Ectodermal cell (in vitro differentiated cells): Measurements from ENCODE around the gene KCNJ5.
A peak's percentile ranks its signal among the peaks of the same experiment; 100 is the strongest.

ENCODE experiments used
- H3K27ac ChIP-seq: 2 replicates; pipeline ENCODE4 v1.7.0; 2013; ENCODE audit warnings: mild to moderate bottlenecking, low read depth, low read length; ENCODE audit not compliant: insufficient read depth, poor library complexity, severe bottlenecking
- H3K27me3 ChIP-seq: 2 replicates; pipeline ENCODE4 v1.7.0; 2013; ENCODE audit warnings: mild to moderate bottlenecking, low read length; ENCODE audit not compliant: insufficient read depth, control insufficient read depth, poor library complexity, severe bottlenecking
- H3K36me3 ChIP-seq: one replicate; pipeline ENCODE4 v1.7.0; 2013; ENCODE audit warnings: low read length; ENCODE audit not compliant: control insufficient read depth, insufficient read depth
- H3K4me1 ChIP-seq: one replicate; pipeline ENCODE4 v1.7.0; 2013; ENCODE audit warnings: low read length; ENCODE audit not compliant: control insufficient read depth, insufficient read depth
- H3K4me3 ChIP-seq: 2 replicates; pipeline ENCODE4 v1.7.0; 2013; ENCODE audit warnings: low read depth, low read length, control low read depth; ENCODE audit not compliant: insufficient read depth
- H3K9me3 ChIP-seq: 2 replicates; pipeline ENCODE4 v1.7.0; 2013; ENCODE audit warnings: mild to moderate bottlenecking, low read length, moderate library complexity; ENCODE audit not compliant: control insufficient read depth
- WGBS, 2 experiments: methylation state at CpG; one replicate each; pipeline ENCODE4 v1.1.7; 2013; ENCODE audit warnings: missing lambda C conversion rate in 2 of 2; 5-methylcytosine and 5-hydroxymethylcytosine counted together

KCNJ5 gene

DNA sequence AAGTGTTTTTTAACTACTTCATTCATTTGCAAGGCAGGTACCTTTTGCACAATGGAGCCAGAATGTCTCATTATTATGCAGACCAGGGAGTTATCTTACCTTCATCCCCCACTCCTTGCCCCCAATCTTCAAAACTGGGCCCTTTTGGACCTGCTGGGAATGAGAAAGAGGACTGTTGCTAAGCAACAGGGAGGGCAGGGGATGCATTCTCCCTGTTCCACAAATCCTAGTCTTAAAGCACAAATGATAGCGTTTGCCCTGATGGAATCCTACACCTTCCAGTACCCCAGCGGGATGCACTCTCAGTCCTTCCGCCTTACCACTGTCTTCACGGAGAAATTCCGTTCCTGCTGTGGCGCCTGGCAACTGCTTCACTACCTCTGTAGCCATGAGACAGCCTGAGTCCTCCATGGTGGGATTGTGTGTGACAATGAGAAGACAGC is 20.0 kb upstream of the KCNJ5 start:
- WGBS, 2 experiments: 14 to 15% methylated on average over 6 of the region's 6 CpGs
- H3K4me3 ChIP-seq: peak overlapping the region; percentile 12
- H3K27ac ChIP-seq: peak overlapping the region; percentile 74

DNA sequence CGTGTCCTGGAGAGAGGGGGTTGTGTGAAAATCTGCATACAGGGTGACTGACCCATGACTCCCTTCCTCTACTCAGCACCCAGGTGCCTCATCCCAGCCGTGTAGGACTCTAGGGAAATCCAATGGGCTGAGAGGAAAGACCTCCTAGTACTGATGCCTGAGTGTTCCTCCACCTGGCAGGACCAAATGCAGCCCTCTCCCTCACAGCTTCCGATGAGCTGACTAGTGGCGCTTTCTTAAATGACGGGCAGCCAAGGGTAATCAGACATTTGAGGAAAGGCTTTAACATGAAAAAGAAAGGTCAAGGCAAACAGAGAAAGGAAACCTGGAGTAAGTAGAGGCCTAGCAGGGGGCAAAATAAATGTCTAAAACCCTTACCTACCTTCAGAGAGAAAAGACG is 19.1 kb upstream of the KCNJ5 start:
- no peaks in the 10 kb centered on the region for H3K36me3 ChIP-seq
- WGBS, 2 experiments: 40 to 54% methylated on average over 5 to 6 of the region's 6 CpGs
- no peaks in the 10 kb centered on the region for H3K9me3 ChIP-seq
- H3K27me3 ChIP-seq: no peaks in the 10 kb centered on the region
- no peak overlapping the region for H3K27ac ChIP-seq
- no peak overlapping the region for H3K4me3 ChIP-seq
- H3K4me1 ChIP-seq: peaks cover 24% of the 10 kb centered on the region

More for the DNA sequence above, 20.0 kb upstream of the KCNJ5 start:
- no peaks in the 10 kb centered on the region for H3K36me3 ChIP-seq
- no peaks in the 10 kb centered on the region for H3K9me3 ChIP-seq
- no peaks in the 10 kb centered on the region for H3K27me3 ChIP-seq
- H3K4me1 ChIP-seq: peaks cover 24% of the 10 kb centered on the region

DNA sequence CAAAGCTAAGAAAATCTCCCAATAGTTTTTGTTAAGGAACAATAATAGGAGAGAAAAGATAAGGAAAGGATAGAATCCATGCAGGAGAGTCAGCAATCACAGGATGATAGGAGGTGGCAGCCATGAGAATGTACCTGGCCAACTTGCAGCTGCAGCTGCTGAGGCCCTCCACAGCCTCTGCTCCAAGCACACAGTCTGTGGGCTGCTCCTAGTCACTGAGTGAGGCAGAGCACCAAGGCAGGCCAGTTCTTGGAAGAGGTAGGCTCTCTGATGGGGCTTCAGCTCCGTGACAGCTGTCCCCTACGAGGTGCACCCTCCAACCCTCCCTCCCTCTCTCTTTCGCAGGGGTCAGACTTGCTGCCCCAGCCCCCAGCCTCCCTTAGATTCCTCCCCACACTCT is 18.6 kb upstream of the KCNJ5 start:
- Histone ChIP-seq H3K27ac (no peak overlapping the region), H3K4me1 (peaks cover 24% of the 10 kb centered on the region), H3K36me3 (no peaks in the 10 kb centered on the region), H3K27me3 (no peaks in the 10 kb centered on the region), H3K9me3 (no peaks in the 10 kb centered on the region), H3K4me3 (no peak overlapping the region)
- WGBS, 2 experiments: 49 to 51% methylated on average over 3 of the region's 3 CpGs

DNA sequence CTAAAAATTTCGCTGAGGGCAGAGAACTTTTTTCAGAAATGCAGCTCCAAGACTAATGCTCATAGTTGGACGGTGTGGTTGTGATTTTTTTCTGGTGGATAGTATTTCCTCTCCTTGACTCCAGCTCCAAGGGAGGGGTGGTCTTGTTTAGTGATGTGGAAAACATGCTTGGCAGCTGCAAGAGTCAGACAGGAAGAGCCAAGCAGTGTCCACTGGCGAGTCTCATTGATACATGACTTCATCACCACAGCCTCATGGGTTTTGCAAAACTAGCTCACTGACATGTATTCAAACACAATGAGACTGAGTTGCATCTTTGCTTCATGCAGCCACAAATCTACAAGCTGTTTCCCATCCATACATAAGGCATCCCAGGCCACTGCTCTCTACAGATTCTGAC is 16.7 kb upstream of the KCNJ5 start:
- H3K27ac ChIP-seq: no peak overlapping the region
- H3K36me3 ChIP-seq: no peaks in the 10 kb centered on the region
- peaks cover 28% of the 10 kb centered on the region for H3K4me1 ChIP-seq
- 85 to 89% methylated on average over 3 of the region's 3 CpGs for WGBS, 2 experiments
- H3K4me3 ChIP-seq: no peak overlapping the region
- H3K9me3 ChIP-seq: no peaks in the 10 kb centered on the region
- H3K27me3 ChIP-seq: no peaks in the 10 kb centered on the region

- Histone ChIP-seq H3K4me1 (peaks cover 27% of the 10 kb centered on the region), H3K27me3 (no peaks in the 10 kb centered on the region), H3K4me3 (no peak overlapping the region), H3K9me3 (no peaks in the 10 kb centered on the region), H3K27ac (no peak overlapping the region), H3K36me3 (no peaks in the 10 kb centered on the region)
- 94 to 95% methylated on average over 22 of the region's 22 CpGs for WGBS, 2 experiments
Observed at GRCh38 chr11:128876133-128876650, 15.0 kb upstream of the KCNJ5 start.

- 88 to 89% methylated on average over 5 of the region's 5 CpGs for WGBS, 2 experiments
- Histone ChIP-seq H3K27ac (no peak overlapping the region), H3K4me1 (peaks cover 14% of the 10 kb centered on the region), H3K9me3 (no peaks in the 10 kb centered on the region), H3K36me3 (no peaks in the 10 kb centered on the region), H3K4me3 (no peak overlapping the region), H3K27me3 (peaks cover 5% of the 10 kb centered on the region)
Observed at GRCh38 chr11:128877726-128878125, 13.4 kb upstream of the KCNJ5 start.

DNA sequence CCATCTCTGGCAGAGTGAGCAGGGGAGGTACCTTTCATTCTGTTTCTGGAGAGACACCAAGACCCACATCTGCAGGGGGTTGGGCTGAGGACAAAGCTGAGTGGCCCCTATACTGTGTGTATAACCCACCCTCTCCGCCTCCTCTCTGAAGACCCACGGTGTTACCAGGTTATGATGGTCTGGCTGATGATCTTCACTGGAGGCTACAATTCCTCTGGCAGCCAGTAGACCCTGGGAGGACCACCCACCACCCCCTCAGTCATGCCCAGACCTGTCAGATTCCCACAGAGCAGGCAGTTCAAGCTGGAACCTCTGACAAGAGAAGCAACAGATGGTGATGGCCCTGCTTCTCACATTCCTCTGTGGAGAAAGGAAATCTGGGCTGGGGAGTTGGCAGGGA is 12.7 kb upstream of the KCNJ5 start:
- no peak overlapping the region for H3K27ac ChIP-seq
- no peaks in the 10 kb centered on the region for H3K9me3 ChIP-seq
- H3K27me3 ChIP-seq: peaks cover 8% of the 10 kb centered on the region
- H3K36me3 ChIP-seq: no peaks in the 10 kb centered on the region
- peaks cover 12% of the 10 kb centered on the region for H3K4me1 ChIP-seq
- H3K4me3 ChIP-seq: no peak overlapping the region
- 90 to 96% methylated on average over 2 of the region's 2 CpGs for WGBS, 2 experiments

GRCh38 chr11:128879817-128880216 is 11.3 kb upstream of the KCNJ5 start:
- Histone ChIP-seq H3K4me1 (peaks cover 12% of the 10 kb centered on the region), H3K27me3 (peaks cover 8% of the 10 kb centered on the region), H3K36me3 (no peaks in the 10 kb centered on the region), H3K4me3 (no peak overlapping the region), H3K9me3 (no peaks in the 10 kb centered on the region), H3K27ac (no peak overlapping the region)
- 67 to 71% methylated on average over 12 of the region's 12 CpGs for WGBS, 2 experiments

- H3K4me3 ChIP-seq: no peak overlapping the region
- 90 to 92% methylated on average over 8 of the region's 8 CpGs for WGBS, 2 experiments
- H3K27me3 ChIP-seq: peaks cover 12% of the 10 kb centered on the region
- no peaks in the 10 kb centered on the region for H3K9me3 ChIP-seq
- no peaks in the 10 kb centered on the region for H3K36me3 ChIP-seq
- H3K4me1 ChIP-seq: peaks cover 12% of the 10 kb centered on the region
- H3K27ac ChIP-seq: no peak overlapping the region
Observed at GRCh38 chr11:128881221-128881620, 9.9 kb upstream of the KCNJ5 start.

- peaks cover 24% of the 10 kb centered on the region for H3K27me3 ChIP-seq
Observed at GRCh38 chr11:128882451-128882850, 8.7 kb upstream of the KCNJ5 start.

GRCh38 chr11:128884054-128884453 is 7.1 kb upstream of the KCNJ5 start:
- Histone ChIP-seq H3K4me1 (peaks cover 8% of the 10 kb centered on the region), H3K36me3 (no peaks in the 10 kb centered on the region), H3K9me3 (no peaks in the 10 kb centered on the region), H3K27ac (no peak overlapping the region), H3K4me3 (no peak overlapping the region), H3K27me3 (peaks cover 40% of the 10 kb centered on the region)
- WGBS, 2 experiments: 76 to 77% methylated on average over 4 of the region's 4 CpGs

More at GRCh38 chr11:128882451-128882850, 8.7 kb upstream of the KCNJ5 start:
- no peak overlapping the region for H3K4me3 ChIP-seq
- peaks cover 12% of the 10 kb centered on the region for H3K4me1 ChIP-seq
- H3K36me3 ChIP-seq: no peaks in the 10 kb centered on the region
- no peak overlapping the region for H3K27ac ChIP-seq
- 91 to 92% methylated on average over 5 of the region's 5 CpGs for WGBS, 2 experiments
- no peaks in the 10 kb centered on the region for H3K9me3 ChIP-seq
